Fibroblast of skin of left biceps (primary cell): ENCODE results near the gene AFF4.
"Not testable (repeated sequence)": the region's sequence is repeated elsewhere in the genome, so short reads cannot be mapped to it uniquely, and the experiment has no call there.

Experiments used
- DNase-seq, 2 experiments: peaks; one replicate each; pipeline ENCODE4 v3.0.0-alpha.2; 2013; ENCODE audit warnings: low read depth in 2 of 2

The AFF4 gene

GRCh38 chr5:132961123-132961815 is 2.2 kb downstream of the AFF4 start:
- DNase-seq = not testable (repeated sequence)

- not testable (repeated sequence) for DNase-seq
Measured at GRCh38 chr5:132956166-132956799, 7.2 kb downstream of the AFF4 start.

GRCh38 chr5:132953710-132954109 is 9.7 kb downstream of the AFF4 start:
- no peak for DNase-seq

GRCh38 chr5:132952829-132953228 is 10.6 kb downstream of the AFF4 start:
- DNase-seq = no peak

- DNase-seq = no peak
Measured at GRCh38 chr5:132951897-132952296, 11.5 kb downstream of the AFF4 start.

GRCh38 chr5:132949136-132949535 is 14.3 kb downstream of the AFF4 start:
- DNase-seq = no peak

GRCh38 chr5:132947671-132948070 is 15.8 kb downstream of the AFF4 start:
- DNase-seq = peak; percentile 50

GRCh38 chr5:132945315-132945714 is 18.1 kb downstream of the AFF4 start:
- not testable (repeated sequence) for DNase-seq

- DNase-seq = no peak
Measured at GRCh38 chr5:132943362-132944022, 19.9 kb downstream of the AFF4 start.

GRCh38 chr5:132941331-132941730 is 22.1 kb downstream of the AFF4 start:
- no peak for DNase-seq

- DNase-seq = no peak
Measured at GRCh38 chr5:132928062-132928407, 35.4 kb downstream of the AFF4 start.

GRCh38 chr5:132927355-132928061 is 35.9 kb downstream of the AFF4 start:
- DNase-seq = no peak

GRCh38 chr5:132926437-132926836 is 37.0 kb downstream of the AFF4 start:
- DNase-seq = no peak

GRCh38 chr5:132916086-132916485 is 47.3 kb downstream of the AFF4 start:
- no peak for DNase-seq

GRCh38 chr5:132915681-132916080 is 47.8 kb downstream of the AFF4 start:
- DNase-seq = no peak

GRCh38 chr5:132909702-132910101 is 53.7 kb downstream of the AFF4 start:
- no peak for DNase-seq

- DNase-seq = no peak
Measured at GRCh38 chr5:132907161-132907560, 56.3 kb downstream of the AFF4 start.

- no peak for DNase-seq
Measured at GRCh38 chr5:132905938-132906337, 57.5 kb downstream of the AFF4 start.

- DNase-seq = no peak
Measured at GRCh38 chr5:132901730-132902129, 61.7 kb downstream of the AFF4 start.

GRCh38 chr5:132901036-132901435 is 62.4 kb downstream of the AFF4 start:
- DNase-seq = no peak

GRCh38 chr5:132898094-132898493 is 65.3 kb downstream of the AFF4 start:
- no peak for DNase-seq

- no peak for DNase-seq
Measured at GRCh38 chr5:132896685-132897084, 66.7 kb downstream of the AFF4 start.
